MM.1S (cell line): ENCODE results near the gene CHST7.

Experiments
- DNase-seq: peaks from one replicate; pipeline ENCODE4 v3.0.0-alpha.2; 2015
- H2AFZ ChIP-seq: fragments of 300-600 bp; sonication (generic); 2 replicates; pipeline ENCODE4 v1.6.0; 2016; ENCODE audit warnings: antibody characterized with exemption, low read length
- H3F3A ChIP-seq: fragments of 300-600 bp; sonication (generic); 2 replicates; pipeline ENCODE4 v1.6.1; 2016; ENCODE audit warnings: mild to moderate bottlenecking, antibody characterized with exemption, low read length, moderate library complexity, mixed read lengths; ENCODE audit not compliant: insufficient read depth
- H3K27ac ChIP-seq: fragments of 300-600 bp; sonication (generic); 2 replicates; pipeline ENCODE4 v1.5.1; 2016; ENCODE audit warnings: mild to moderate bottlenecking, low read length
- H3K27me3 ChIP-seq: fragments of 300-600 bp; sonication (generic); replicated peaks from 2 replicates; pipeline ENCODE4 v1.6.0; 2016; ENCODE audit warnings: low read length; ENCODE audit not compliant: insufficient read depth
- H3K36me3 ChIP-seq: fragments of 300-600 bp; sonication (generic); replicated peaks from 2 replicates; pipeline ENCODE4 v1.6.1; 2016; ENCODE audit warnings: mild to moderate bottlenecking, low read length, mixed read lengths; ENCODE audit not compliant: insufficient read depth
- H3K4me1 ChIP-seq: fragments of 300-600 bp; sonication (generic); 2 replicates; pipeline ENCODE4 v1.6.1; 2016; ENCODE audit warnings: low read length, mixed read lengths
- H3K4me2 ChIP-seq: fragments of 300-600 bp; sonication (generic); 2 replicates; pipeline ENCODE4 v1.6.0; 2016; ENCODE audit warnings: low read depth, low read length
- H3K4me3 ChIP-seq: fragments of 300-600 bp; sonication (generic); 2 replicates; pipeline ENCODE4 v1.5.1; 2016; ENCODE audit warnings: low read length, mixed read lengths
- H3K79me2 ChIP-seq: fragments of 300-600 bp; sonication (generic); 2 replicates; pipeline ENCODE4 v1.6.1; 2016; ENCODE audit warnings: mixed run types, low read length, mixed read lengths
- H3K9ac ChIP-seq: fragments of 300-600 bp; sonication (generic); 2 replicates; pipeline ENCODE4 v1.6.1; 2016; ENCODE audit warnings: low read length, mixed read lengths
- H3K9me2 ChIP-seq: fragments of 300-600 bp; sonication (generic); replicated peaks from 2 replicates; pipeline ENCODE4 v1.6.1; 2016; ENCODE audit warnings: mild to moderate bottlenecking, low read length, mixed read lengths; ENCODE audit not compliant: insufficient read depth
- H3K9me3 ChIP-seq: fragments of 300-600 bp; sonication (generic); replicated peaks from 2 replicates; pipeline ENCODE4 v1.6.1; 2016; ENCODE audit warnings: mild to moderate bottlenecking, low read length, mixed read lengths; ENCODE audit not compliant: insufficient read depth
- H4K20me1 ChIP-seq: fragments of 300-600 bp; sonication (generic); 2 replicates; pipeline ENCODE4 v1.6.1; 2016; ENCODE audit warnings: mild to moderate bottlenecking, low read length, moderate library complexity, mixed read lengths; ENCODE audit not compliant: insufficient read depth
- CTCF ChIP-seq: fragments of 300-600 bp; sonication (generic); IDR thresholded peaks from 2 replicates; pipeline ENCODE4 v1.5.1; 2016; ENCODE audit warnings: antibody characterized with exemption, low read length, mixed read lengths
- EZH2 ChIP-seq: fragments of 300-600 bp; sonication (generic); optimal IDR thresholded peaks from 2 replicates; pipeline ENCODE3; 2017; ENCODE audit warnings: low read depth, mild to moderate bottlenecking, antibody characterized with exemption, low read length, mixed read lengths
- EZH2phosphoT487 ChIP-seq: fragments of 300-600 bp; sonication (generic); IDR thresholded peaks from 2 replicates; pipeline ENCODE4 v1.6.1; 2018; ENCODE audit warnings: antibody characterized with exemption, low read length

Gene CHST7

GRCh38 chrX:46574774-46575381 is 1.3 kb downstream of the CHST7 start:
- Histone ChIP-seq H3K9me2 (no peaks in the 10 kb centered on the region), H3K9ac (peak overlapping the region; percentile 66; the same call in 1 of the 2 replicates), H3F3A (peaks cover 18% of the 10 kb centered on the region), H3K4me3 (peak overlapping the region; percentile 69), H3K36me3 (no peaks in the 10 kb centered on the region), H3K79me2 (peaks cover 12% of the 10 kb centered on the region; the same call in 1 of the 2 replicates), H3K4me2 (peak overlapping the region; percentile 86), H3K9me3 (no peaks in the 10 kb centered on the region), H3K27me3 (no peaks in the 10 kb centered on the region), H3K4me1 (peaks cover 12% of the 10 kb centered on the region), H2AFZ (peak overlapping the region; percentile 84), H4K20me1 (no peaks in the 10 kb centered on the region), H3K27ac (peak overlapping the region; percentile 88; the same call in 1 of the 2 replicates)
- TF ChIP-seq CTCF: no peak
- no peak for TF ChIP-seq EZH2
- TF ChIP-seq EZH2phosphoT487: no peak
- DNase-seq: peak; percentile 62

GRCh38 chrX:46575586-46575985 is 2.0 kb downstream of the CHST7 start:
- DNase-seq: no peak
- peaks cover 18% of the 10 kb centered on the region for H3F3A ChIP-seq
- H3K9me2 ChIP-seq: no peaks in the 10 kb centered on the region
- no peaks in the 10 kb centered on the region for H3K36me3 ChIP-seq
- H3K4me3 ChIP-seq: peak overlapping the region; percentile 69; the same call in 1 of the 2 replicates
- peak overlapping the region; percentile 86; the same call in 1 of the 2 replicates for H3K4me2 ChIP-seq
- H3K4me1 ChIP-seq: peaks cover 12% of the 10 kb centered on the region
- TF ChIP-seq EZH2phosphoT487: no peak
- no peak for TF ChIP-seq EZH2
- no peak for TF ChIP-seq CTCF
- no peaks in the 10 kb centered on the region for H3K27me3 ChIP-seq
- H4K20me1 ChIP-seq: no peaks in the 10 kb centered on the region
- H3K9ac ChIP-seq: no peak overlapping the region
- H2AFZ ChIP-seq: no peak overlapping the region
- H3K9me3 ChIP-seq: no peaks in the 10 kb centered on the region
- H3K27ac ChIP-seq: no peak overlapping the region
- peaks cover 12% of the 10 kb centered on the region; the same call in 1 of the 2 replicates for H3K79me2 ChIP-seq

GRCh38 chrX:46575991-46576392 is 2.4 kb downstream of the CHST7 start:
- H3K27ac ChIP-seq: no peak overlapping the region

More at GRCh38 chrX:46575991-46576392, 2.4 kb downstream of the CHST7 start:
- Histone ChIP-seq H3F3A (peaks cover 18% of the 10 kb centered on the region), H3K4me2 (no peak overlapping the region; the same call in 1 of the 2 replicates), H3K9me2 (no peaks in the 10 kb centered on the region), H3K36me3 (no peaks in the 10 kb centered on the region), H3K4me3 (peak overlapping the region; percentile 69; the same call in 1 of the 2 replicates), H3K27me3 (no peaks in the 10 kb centered on the region), H3K79me2 (peaks cover 12% of the 10 kb centered on the region; the same call in 1 of the 2 replicates), H4K20me1 (no peaks in the 10 kb centered on the region), H2AFZ (no peak overlapping the region), H3K9me3 (no peaks in the 10 kb centered on the region), H3K9ac (no peak overlapping the region), H3K4me1 (peaks cover 12% of the 10 kb centered on the region)
- DNase-seq: no peak
- TF ChIP-seq EZH2phosphoT487 (no peak), CTCF (no peak), EZH2 (no peak)
